SJCRH30 (cell line): Measurements from ENCODE around the gene RPAIN. TPM values are rescaled to one million over a fixed set of nuclear protein-coding genes. Genes with fewer than 3 reads are reported as not detected.
A peak's percentile ranks its signal among the peaks of the same experiment; 100 is the strongest.
"Not testable (repeated sequence)": the region's sequence is repeated elsewhere in the genome, so short reads cannot be mapped to it uniquely, and the experiment has no call there.

Source experiments
- DNase-seq, 2 experiments: peaks; one replicate each; pipeline ENCODE4 v3.0.0-alpha.2; 2015 to 2020
- H3K27ac ChIP-seq: fragments of 250-450 bp; sonication (Bioruptor Pico); 2 replicates; pipeline ENCODE4 v1.5.1; 2020; ENCODE audit warnings: mild to moderate bottlenecking, moderate library complexity
- H3K27me3 ChIP-seq: fragments of 250-450 bp; sonication (Bioruptor Pico); 2 replicates; pipeline ENCODE4 v1.5.1; 2020; ENCODE audit warnings: mild to moderate bottlenecking, moderate library complexity
- H3K36me3 ChIP-seq: fragments of 250-450 bp; sonication (Bioruptor Pico); 2 replicates; pipeline ENCODE4 v1.5.1; 2020; ENCODE audit warnings: mild to moderate bottlenecking, moderate library complexity
- H3K4me1 ChIP-seq: fragments of 250-450 bp; sonication (Bioruptor Pico); 2 replicates; pipeline ENCODE4 v1.5.1; 2020; ENCODE audit warnings: mild to moderate bottlenecking, moderate library complexity
- H3K4me3 ChIP-seq: fragments of 250-450 bp; sonication (Bioruptor Pico); 2 replicates; pipeline ENCODE4 v1.5.1; 2020; ENCODE audit warnings: mild to moderate bottlenecking, moderate library complexity
- H3K9me3 ChIP-seq: fragments of 250-450 bp; sonication (Bioruptor Pico); replicated peaks from 2 replicates; pipeline ENCODE4 v1.5.1; 2020; ENCODE audit warnings: mild to moderate bottlenecking, moderate library complexity
- total RNA-seq: library from RNA; depleted of rRNA; stranded (reverse); fragments of >200 nt; shearing (Covaris generic); gene quantifications from 2 replicates; pipeline ENCODE4 v1.2.3, GENCODE V29; 2014

RPAIN gene
- total RNA-seq, 1 experiment from 2014 or later, result 40.1 TPM

DNA sequence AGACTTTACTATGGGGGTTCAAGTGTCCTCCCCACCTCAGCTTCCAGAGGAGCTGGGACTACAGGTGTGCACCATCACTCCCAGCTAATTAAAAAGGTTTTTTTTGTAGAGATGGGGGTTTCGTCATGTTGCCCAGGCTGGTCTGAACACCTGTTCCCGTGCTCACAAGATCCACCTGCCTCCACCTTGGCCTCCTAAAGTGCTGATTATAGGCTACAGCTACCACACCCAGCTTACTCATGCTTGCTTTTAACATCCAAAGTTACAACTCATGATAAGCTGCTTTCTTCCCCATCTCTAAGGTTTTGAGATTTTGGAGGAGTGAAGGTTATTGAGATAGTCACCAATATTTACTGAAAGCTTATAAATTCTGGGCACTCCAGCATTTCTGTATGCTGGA lies 3.1 kb upstream of the RPAIN start:
- no peaks in the 10 kb centered on the region for H3K4me1 ChIP-seq
- H3K27me3 ChIP-seq, result no peaks in the 10 kb centered on the region
- no peaks in the 10 kb centered on the region for H3K9me3 ChIP-seq
- H3K4me3 ChIP-seq, result no peak overlapping the region
- H3K27ac ChIP-seq, result no peak overlapping the region
- no peak for DNase-seq
- H3K36me3 ChIP-seq, result peaks cover 24% of the 10 kb centered on the region

DNA sequence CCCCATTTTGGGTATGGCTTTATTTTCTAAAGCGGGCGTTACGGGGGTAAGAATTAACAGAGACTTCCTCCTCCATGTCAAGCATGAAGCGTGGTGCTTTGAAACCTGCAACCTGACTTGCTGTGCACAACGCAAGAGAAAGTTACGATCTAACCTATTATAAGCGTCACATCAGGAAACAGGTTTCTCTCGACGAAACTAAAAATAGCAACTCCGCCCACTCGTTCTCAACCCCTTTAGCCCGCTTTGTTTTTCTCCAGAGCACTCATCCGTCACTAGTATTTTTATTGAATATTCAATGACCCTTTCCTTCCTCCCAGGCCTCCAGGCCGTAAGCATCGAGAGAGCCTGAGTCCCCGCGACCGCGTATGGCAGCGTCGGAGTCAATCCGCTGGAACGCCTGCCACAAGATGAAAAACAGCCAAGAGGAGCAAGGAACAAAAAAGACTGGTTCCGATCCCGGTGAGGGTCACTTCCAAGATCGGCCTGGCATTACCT lies 1.1 kb upstream of the RPAIN start:
- peak overlapping the region; percentile 72 for H3K27ac ChIP-seq
- peaks cover 19% of the 10 kb centered on the region for H3K36me3 ChIP-seq
- H3K9me3 ChIP-seq, result no peaks in the 10 kb centered on the region
- peak in 1 of 2 experiments; percentile 29 for DNase-seq
- peak overlapping the region; percentile 81 for H3K4me3 ChIP-seq
- no peaks in the 10 kb centered on the region for H3K4me1 ChIP-seq
- H3K27me3 ChIP-seq, result no peaks in the 10 kb centered on the region

DNA sequence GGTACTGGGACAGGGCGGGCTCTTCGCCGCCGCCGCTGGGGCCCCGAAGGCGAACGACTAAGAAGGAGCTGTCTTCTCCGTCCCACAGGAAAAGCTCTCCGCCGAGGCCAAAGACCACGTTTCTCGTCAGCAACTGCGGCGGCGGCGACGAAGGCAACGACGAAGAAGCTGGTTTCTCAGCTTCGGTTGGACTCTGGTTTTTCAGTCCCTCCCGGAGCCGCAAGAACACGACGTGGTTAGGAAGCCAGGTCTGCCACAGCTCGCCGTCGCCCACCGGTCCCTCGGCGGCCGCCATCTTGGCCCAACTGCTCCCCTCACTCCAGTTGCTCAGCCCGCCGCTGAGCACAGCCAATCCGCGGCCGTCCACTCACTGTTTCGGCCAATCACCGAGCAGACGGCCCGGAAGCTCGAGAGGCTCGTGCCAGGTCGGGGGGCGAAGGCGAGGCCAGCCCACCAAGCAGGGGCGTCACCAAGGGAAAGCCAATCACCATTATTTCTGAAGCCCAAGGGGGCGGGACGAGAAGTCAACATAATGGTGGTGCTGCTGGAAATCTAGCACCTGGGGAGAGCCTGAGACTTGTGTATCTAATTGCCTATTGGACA lies 525 bp upstream of the RPAIN start, which contains the start of gene NUP88:
Gene NUP88 (minus strand): TSS at position 307 of the 603 bp plus-strand sequence. CDS start 12 bp downstream, at position 295.
- Histone ChIP-seq H3K4me1 (no peaks in the 10 kb centered on the region), H3K27me3 (no peaks in the 10 kb centered on the region), H3K27ac (peak within 1 kb of the TSS; percentile 72), H3K9me3 (no peaks in the 10 kb centered on the region), H3K4me3 (peak within 1 kb of the TSS; percentile 81), H3K36me3 (peaks cover 19% of the 10 kb centered on the region)
- peak; percentile 94 to 96 for DNase-seq

DNA sequence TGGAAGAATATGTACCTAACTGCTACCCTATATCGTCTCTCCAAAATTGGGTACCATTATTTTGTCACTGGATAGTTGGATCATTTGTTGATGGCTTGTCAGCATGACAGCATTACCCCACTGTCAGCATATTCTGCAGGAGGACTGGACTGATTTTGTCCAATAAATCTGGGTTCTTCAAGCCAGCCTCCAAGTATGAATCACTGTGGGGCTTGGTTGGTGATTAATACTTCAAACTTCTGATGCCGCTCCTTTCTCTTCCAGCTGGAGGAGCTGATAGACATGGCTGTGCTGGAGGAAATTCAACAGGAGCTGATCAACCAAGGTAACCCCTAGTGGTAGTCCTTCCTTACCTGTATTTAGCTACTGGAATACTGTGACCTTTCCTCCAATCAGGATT lies 2.5 kb downstream of the RPAIN start:
- no peak for DNase-seq
- Histone ChIP-seq H3K36me3 (peaks cover 10% of the 10 kb centered on the region), H3K27ac (no peak overlapping the region)

DNA sequence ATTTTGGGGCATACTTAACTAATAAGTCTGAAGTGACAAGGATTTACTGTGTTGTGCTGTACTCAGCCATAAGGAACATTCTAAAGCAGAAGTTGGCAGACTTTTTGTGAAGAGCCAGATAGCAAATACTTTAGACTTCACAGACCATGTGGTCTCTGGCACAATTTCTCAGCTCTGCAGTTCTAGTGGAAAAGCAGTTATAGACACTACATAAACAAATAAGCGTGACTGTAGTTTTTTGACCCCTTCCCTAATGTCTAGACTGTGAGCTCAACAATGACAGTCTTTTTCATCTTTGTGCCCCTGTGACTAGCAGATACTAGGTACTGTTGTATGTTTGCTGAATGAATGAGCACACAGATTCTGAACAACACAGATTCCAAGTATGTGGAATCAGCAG lies 4.9 kb downstream of the RPAIN start:
- Histone ChIP-seq H3K9me3 (no peaks in the 10 kb centered on the region), H3K4me1 (no peaks in the 10 kb centered on the region), H3K36me3 (peaks cover 10% of the 10 kb centered on the region), H3K27ac (no peak overlapping the region), H3K27me3 (no peaks in the 10 kb centered on the region), H3K4me3 (no peak overlapping the region)
- no peak for DNase-seq

More for the DNA sequence above, 2.5 kb downstream of the RPAIN start:
- Histone ChIP-seq H3K4me3 (no peak overlapping the region), H3K27me3 (no peaks in the 10 kb centered on the region), H3K9me3 (no peaks in the 10 kb centered on the region), H3K4me1 (no peaks in the 10 kb centered on the region)

DNA sequence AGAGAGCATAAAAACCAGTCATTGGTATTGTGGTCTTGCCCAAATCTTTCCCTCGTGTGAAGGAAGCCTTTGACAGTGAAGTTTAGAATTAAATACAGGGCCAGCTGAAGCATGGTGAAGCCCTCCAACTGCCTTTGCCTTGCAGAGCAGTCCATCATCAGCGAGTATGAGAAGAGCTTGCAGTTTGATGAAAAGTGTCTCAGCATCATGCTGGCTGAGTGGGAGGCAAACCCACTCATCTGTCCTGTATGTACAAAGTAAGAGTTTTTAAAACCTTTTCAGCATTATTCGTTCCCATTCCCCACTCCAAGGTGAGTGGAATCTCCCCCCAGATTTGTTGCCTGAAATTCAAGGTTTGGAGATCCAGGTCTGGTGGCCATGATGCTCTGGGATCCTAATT lies 5.8 kb downstream of the RPAIN start:
- no peak overlapping the region for H3K4me3 ChIP-seq
- no peak overlapping the region for H3K27ac ChIP-seq
- DNase-seq, result no peak
- peaks cover 12% of the 10 kb centered on the region for H3K36me3 ChIP-seq
- H3K27me3 ChIP-seq, result no peaks in the 10 kb centered on the region
- no peaks in the 10 kb centered on the region for H3K9me3 ChIP-seq
- no peaks in the 10 kb centered on the region for H3K4me1 ChIP-seq

DNA sequence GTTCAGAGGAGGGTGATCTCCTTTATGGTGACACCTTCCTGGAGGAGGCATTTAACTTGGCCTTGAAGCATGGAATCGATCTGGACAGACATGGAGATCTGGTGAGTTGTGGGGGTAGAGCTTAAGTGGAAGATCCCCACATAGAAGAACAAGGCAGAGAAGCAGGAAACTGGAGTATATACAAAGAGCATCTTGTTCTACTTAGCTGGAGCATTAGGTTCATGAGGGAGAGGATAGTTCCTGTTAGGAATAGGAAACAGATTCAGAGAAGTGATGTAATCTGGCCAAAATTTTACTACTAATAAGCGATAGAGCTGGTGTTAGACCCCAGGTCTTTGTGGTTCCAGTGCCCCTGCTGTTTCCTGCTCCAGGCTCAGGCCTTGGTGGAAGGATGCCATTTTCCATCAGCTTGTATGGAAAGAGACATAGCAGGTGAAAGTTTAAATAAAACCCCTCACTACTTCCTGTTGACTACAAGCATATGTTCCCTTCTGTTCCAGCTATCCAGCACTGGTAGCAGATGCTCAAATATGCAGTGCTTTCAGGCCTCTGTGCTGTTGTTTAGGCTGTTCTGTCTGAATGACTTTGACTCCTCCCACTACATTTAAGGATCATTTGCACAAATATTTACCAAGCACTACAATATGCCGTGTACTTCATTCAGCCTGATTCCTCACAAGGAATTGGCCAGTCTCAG lies 9.4 kb downstream of the RPAIN start:
- Histone ChIP-seq H3K4me3 (no peak overlapping the region), H3K9me3 (no peaks in the 10 kb centered on the region), H3K27ac (no peak overlapping the region), H3K27me3 (no peaks in the 10 kb centered on the region), H3K36me3 (peaks cover 20% of the 10 kb centered on the region), H3K4me1 (no peaks in the 10 kb centered on the region)
- no peak for DNase-seq

DNA sequence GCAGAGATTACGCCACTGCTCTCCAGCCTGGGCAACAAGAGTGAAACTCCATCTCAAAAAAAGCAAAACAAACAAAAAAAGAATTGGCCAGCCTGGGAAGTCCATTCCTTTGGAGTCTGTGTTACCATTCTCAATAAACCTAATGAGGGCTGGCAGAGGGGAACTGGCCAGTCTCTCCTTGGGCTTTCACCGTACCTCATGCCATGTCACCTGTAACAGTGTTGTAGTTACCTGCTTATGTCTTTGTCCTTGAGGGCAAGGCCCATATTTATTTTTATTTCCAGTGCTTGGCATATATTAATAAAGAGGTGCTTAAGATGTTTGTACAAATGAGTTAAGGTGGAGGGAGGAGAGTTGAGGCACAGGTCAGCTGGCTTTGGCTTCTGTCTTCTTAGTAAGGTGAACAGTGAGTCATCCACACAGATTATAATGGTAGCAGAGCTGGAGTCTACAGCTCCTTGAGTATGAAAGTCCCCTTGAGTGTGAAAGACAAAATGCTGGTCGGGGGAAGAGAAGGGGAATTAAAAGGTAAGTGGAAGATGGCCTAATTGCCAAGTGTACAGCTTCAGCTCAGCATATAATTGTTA lies 10.5 kb downstream of the RPAIN start:
- Histone ChIP-seq H3K9me3 (no peaks in the 10 kb centered on the region), H3K27ac (no peak overlapping the region), H3K36me3 (peaks cover 25% of the 10 kb centered on the region), H3K27me3 (no peaks in the 10 kb centered on the region), H3K4me1 (no peaks in the 10 kb centered on the region), H3K4me3 (no peak overlapping the region)
- no peak for DNase-seq

DNA sequence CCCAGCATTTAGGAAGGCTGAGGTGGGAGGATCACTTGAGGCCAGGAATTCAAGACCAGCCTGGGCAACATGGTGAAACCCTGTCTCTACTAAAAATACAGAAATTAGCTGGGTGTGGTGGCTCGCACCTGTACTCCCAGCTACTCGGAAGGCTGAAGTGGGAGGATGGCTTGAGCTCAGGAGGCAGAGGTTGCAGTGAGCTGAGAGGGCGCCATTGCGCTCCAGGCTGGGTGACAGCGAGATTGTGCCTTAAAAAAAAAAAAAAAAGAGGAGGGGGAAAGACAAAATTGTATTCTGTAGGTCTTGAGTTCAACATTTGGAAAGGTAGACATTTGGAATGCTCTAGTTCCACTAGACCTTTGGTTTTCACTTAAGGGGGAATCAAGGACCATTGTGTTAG lies 11.3 kb downstream of the RPAIN start:
- H3K9me3 ChIP-seq, H3K27me3 ChIP-seq, H3K4me3 ChIP-seq, H3K4me1 ChIP-seq, DNase-seq, H3K27ac ChIP-seq: not testable (repeated sequence)
- H3K36me3 ChIP-seq, result peaks cover 27% of the 10 kb centered on the region

DNA sequence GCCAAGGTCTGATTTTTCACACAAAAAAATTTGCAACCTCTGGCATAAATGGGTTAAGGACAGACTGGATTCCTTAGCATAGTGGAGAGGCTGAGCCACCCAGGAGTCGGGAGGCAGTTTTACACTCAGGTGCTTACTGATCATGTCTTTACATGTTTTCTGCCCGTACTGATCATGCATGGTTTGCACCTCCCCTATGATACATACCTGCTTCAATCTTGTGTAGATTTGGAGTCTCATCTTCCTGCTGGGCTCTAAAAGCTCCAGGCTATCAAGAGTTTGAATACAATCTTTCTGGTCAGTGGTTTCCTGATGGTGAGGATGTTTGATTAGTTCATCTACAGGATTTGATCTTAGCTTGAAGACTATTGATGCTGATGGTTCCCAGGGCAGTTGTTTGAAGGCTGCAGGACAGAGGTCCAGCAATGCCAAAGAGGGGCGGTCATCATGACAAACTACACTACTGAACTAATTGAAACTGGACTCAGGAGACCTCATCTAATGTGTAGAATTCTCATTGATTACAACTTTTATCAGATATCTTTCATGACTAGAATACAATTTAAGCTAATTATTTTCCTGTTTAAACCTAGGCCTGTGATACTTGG lies 12.1 kb downstream of the RPAIN start:
- H3K27me3 ChIP-seq, result no peaks in the 10 kb centered on the region
- no peak for DNase-seq
- no peaks in the 10 kb centered on the region for H3K9me3 ChIP-seq
- no peaks in the 10 kb centered on the region for H3K4me1 ChIP-seq
- H3K27ac ChIP-seq, result no peak overlapping the region
- H3K4me3 ChIP-seq, result no peak overlapping the region
- H3K36me3 ChIP-seq, result peaks cover 33% of the 10 kb centered on the region

DNA sequence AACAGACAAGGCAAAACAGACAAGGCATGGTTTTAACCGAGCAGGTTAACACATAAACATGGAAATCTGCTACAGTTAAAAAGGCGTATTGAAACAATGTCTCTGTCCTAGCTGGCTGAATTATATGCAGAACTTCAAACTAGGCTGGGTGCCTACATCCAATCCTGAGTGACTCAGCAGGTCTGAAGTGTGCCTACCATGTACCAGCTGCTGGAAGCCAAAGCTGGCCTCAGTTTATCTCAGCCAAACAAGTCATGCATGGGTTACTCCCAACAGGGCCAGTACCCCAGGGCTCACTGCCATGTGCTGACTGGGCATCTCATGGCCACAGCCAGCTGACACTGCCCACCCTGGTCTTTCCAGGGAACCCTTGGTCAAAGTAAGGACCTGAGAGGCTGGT lies 15.0 kb downstream of the RPAIN start:
- H3K27me3 ChIP-seq, result no peaks in the 10 kb centered on the region
- H3K36me3 ChIP-seq, result peaks cover 33% of the 10 kb centered on the region
- H3K4me1 ChIP-seq, result no peaks in the 10 kb centered on the region; the same call in 1 of the 2 replicates
- H3K4me3 ChIP-seq, result no peak overlapping the region
- no peak overlapping the region for H3K27ac ChIP-seq
- H3K9me3 ChIP-seq, result no peaks in the 10 kb centered on the region
- no peak for DNase-seq

DNA sequence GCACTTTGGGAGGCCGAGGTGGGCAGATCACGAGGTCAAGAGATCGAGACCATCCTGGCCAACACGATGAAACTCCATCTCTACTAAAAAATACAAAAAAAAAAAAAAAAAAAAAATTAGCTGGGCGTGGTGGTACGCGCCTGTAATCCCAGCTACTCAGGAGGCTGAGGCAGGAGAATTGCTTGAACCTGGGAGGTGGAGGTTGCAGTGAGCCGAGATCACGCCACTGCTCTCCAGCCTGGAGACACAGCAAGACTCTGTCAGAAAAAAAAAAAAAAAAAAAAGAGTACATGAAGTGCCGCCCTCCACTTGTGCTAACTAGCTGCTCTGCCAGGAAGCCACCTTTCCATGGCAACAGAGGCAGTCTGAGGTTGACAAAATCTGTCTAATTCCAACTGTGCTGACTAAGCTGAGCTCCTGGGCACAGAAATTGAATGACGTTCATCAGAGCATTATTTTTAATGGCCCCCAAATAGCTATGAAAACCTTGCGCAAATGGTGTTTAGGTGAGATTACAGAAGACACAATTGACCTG lies 15.9 kb downstream of the RPAIN start:
- H3K27me3 ChIP-seq, H3K27ac ChIP-seq: not testable (repeated sequence)

DNA sequence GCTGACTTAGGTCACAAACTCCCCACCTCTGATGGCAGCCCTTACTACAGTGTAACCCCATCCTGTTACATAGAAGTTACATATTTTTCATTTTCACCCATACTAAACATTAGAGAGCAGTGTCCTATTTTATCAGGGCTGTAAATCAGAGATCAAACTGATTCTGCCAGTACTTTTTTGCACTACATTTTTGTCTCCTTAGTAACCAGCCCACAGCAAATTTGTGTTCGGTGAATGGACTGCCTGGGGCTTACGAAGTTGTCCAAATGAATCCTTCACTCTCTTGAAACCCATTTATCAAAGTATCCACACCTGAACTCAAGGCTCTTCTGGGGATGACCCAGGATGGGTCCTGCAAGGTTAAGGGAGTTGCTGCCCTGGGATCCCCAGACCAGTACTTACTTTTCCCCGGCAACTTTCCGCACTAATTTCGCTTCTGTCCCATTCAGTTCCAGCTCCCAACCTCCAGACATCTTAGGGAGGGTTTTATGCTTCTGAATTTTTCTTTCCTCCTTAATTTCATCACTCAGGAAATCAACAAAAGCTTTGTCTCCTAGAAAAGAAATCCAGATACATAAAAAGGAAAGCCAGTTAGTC lies 17.8 kb downstream of the RPAIN start:
- Histone ChIP-seq H3K36me3 (peaks cover 30% of the 10 kb centered on the region), H3K4me1 (no peaks in the 10 kb centered on the region; the same call in 1 of the 2 replicates), H3K27me3 (no peaks in the 10 kb centered on the region), H3K9me3 (no peaks in the 10 kb centered on the region), H3K27ac (no peak overlapping the region; the same call in 1 of the 2 replicates), H3K4me3 (peak overlapping the region; percentile 79)
- no peak for DNase-seq

More for the DNA sequence above, 15.9 kb downstream of the RPAIN start:
- peaks cover 31% of the 10 kb centered on the region for H3K36me3 ChIP-seq
- H3K9me3 ChIP-seq, H3K4me3 ChIP-seq, DNase-seq, H3K4me1 ChIP-seq: not testable (repeated sequence)

DNA sequence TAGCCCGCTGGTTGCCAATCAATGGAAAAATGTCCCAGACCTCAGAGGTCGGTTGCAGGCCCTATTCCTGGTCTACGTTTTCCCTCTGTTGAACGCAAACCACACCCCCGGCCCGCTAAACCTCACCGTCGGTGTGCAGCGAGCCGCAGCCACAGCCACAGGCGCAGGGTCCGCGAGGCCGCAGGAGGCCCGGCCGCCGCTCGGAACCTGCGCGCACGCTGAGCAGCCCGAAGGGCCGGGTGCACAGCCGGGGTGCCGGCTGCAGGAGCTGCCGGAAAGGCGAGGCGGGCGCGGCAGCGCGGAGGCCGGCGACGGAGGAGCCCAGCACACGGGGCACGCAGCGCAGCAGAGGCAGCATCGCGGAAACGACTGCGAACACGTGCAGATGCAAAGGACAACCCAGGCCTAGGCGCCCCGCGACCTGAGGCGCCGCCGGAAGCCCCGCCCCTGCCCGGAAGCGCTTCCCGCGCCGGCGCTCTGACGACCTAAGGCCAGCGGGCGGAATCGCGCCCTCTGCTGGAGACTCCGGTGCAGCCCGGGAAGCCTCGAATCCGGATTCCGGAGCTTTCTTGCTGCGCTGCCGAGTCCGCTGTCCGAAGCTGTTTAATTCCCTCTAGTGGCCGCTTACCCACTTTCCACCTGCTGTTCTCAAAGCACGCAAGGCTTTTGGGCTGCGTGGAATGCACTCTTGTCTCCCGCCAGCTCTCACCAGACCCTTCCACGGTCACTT lies 18.9 kb downstream of the RPAIN start, which contains the start of gene C1QBP:
Gene C1QBP (minus strand): TSS at position 440 of the 730 bp plus-strand sequence. CDS start 82 bp downstream, at position 358.
- H3K27ac ChIP-seq, result peak within 1 kb of the TSS; percentile 16; the same call in 1 of the 2 replicates
- DNase-seq, result peak; percentile 76 to 89
- H3K9me3 ChIP-seq, result no peaks in the 10 kb centered on the region
- H3K36me3 ChIP-seq, result peaks cover 28% of the 10 kb centered on the region
- H3K27me3 ChIP-seq, result no peaks in the 10 kb centered on the region
- H3K4me1 ChIP-seq, result no peaks in the 10 kb centered on the region; the same call in 1 of the 2 replicates
- peak within 1 kb of the TSS; percentile 79 for H3K4me3 ChIP-seq
